Endothelial cell of umbilical vein (primary cell): ENCODE data around the gene OPCML. TPM values are rescaled to one million over a fixed set of nuclear protein-coding genes. Genes with fewer than 3 reads are reported as not detected.

Experiments used
- BruUV-seq: library from RNA; stranded (reverse); fragments of 400-500 nt; replicated peaks from 2 replicates; lab custom pipeline; 2021; lab: Mats Ljungman, UMichigan
- CTCF ChIA-PET: fragments of 300-600, 350-600 bp; sonication (Branson Sonifier 250); formaldehyde crosslinking; loops from one replicate; lab custom pipeline; 2021; ENCODE audit warnings: antibody characterized with exemption, inconsistent platforms; lab: Charles Lee
- POLR2A ChIA-PET: fragments of 300-600, 350-600 bp; sonication (Branson Sonifier 250); formaldehyde crosslinking; loops from one replicate; lab custom pipeline; 2021; ENCODE audit warnings: antibody characterized with exemption, inconsistent platforms; lab: Charles Lee
- DNase-seq: peaks from one replicate; pipeline ENCODE4 v3.0.0-alpha.2; 2011; ENCODE audit warnings: low read depth, low spot score
- FAIRE-seq: peaks from 2 replicates; lab custom pipeline; 2011; peaks lifted over from hg19 to GRCh38; lab: Jason Lieb, UNC
- H2AFZ ChIP-seq: 2 replicates; pipeline ENCODE4 v1.6.0; 2012; ENCODE audit warnings: low read depth, low read length, control low read depth, inconsistent platforms
- H3K27ac ChIP-seq: 2 replicates; pipeline ENCODE4 v1.5.1; 2011; ENCODE audit warnings: low read depth, mild to moderate bottlenecking, control low read depth, low read length, moderate library complexity; ENCODE audit not compliant: insufficient read depth
- H3K27me3 ChIP-seq, 2 experiments: 2 replicates each; pipeline versions ENCODE4 v1.6.0 to v1.6.1; 2011; ENCODE audit warnings: low read length in 2 of 2, mixed read lengths in 1 of 2; ENCODE audit not compliant: control insufficient read depth in 2 of 2, insufficient read depth in 2 of 2
- H3K36me3 ChIP-seq, 2 experiments: 2 replicates in 1 of 2; 3 replicates in 1 of 2; pipeline ENCODE4 v1.5.1; 2011; ENCODE audit warnings: low read length in 2 of 2, mild to moderate bottlenecking in 1 of 2, moderate library complexity in 1 of 2; ENCODE audit not compliant: control insufficient read depth in 2 of 2, insufficient read depth in 2 of 2; ENCODE audit errors: extremely low read depth in 1 of 2
- H3K4me1 ChIP-seq: 3 replicates; pipeline ENCODE4 v1.5.1; 2011; ENCODE audit warnings: mild to moderate bottlenecking, low read length; ENCODE audit not compliant: control insufficient read depth, insufficient read depth; ENCODE audit errors: extremely low read depth
- H3K4me2 ChIP-seq: 2 replicates; pipeline ENCODE4 v1.6.1; 2011; ENCODE audit warnings: low read length, control low read depth, mixed read lengths; ENCODE audit not compliant: insufficient read depth
- H3K4me3 ChIP-seq, 3 experiments: fragments of 200-600 bp in 1 of 3; sonication (generic), shearing (Covaris generic) in 1 of 3; replicated peaks in 1 of 3; 2 replicates each; pipeline ENCODE4 v1.5.1; 2011 to 2016; ENCODE audit warnings: control low read depth in 3 of 3, low read length in 3 of 3, mild to moderate bottlenecking in 2 of 3, inconsistent platforms in 1 of 3, low read depth in 1 of 3, moderate library complexity in 1 of 3; ENCODE audit not compliant: insufficient read depth in 1 of 3
- H3K79me2 ChIP-seq: 2 replicates; pipeline ENCODE4 v1.6.0; 2012; ENCODE audit warnings: low read length, inconsistent platforms; ENCODE audit not compliant: control insufficient read depth, insufficient read depth
- H3K9ac ChIP-seq: replicated peaks from 2 replicates; pipeline ENCODE3; 2011; ENCODE audit warnings: low read length, control low read depth; ENCODE audit not compliant: insufficient read depth; ENCODE audit errors: extremely low read depth
- H3K9me1 ChIP-seq: replicated peaks from 3 replicates; pipeline ENCODE4 v1.6.0; 2011; ENCODE audit warnings: mild to moderate bottlenecking, low read length; ENCODE audit not compliant: control insufficient read depth, insufficient read depth; ENCODE audit errors: extremely low read depth
- H3K9me3 ChIP-seq: replicated peaks from 2 replicates; pipeline ENCODE4 v1.5.1; 2012; ENCODE audit warnings: low read length, inconsistent platforms; ENCODE audit not compliant: control insufficient read depth, insufficient read depth
- H4K20me1 ChIP-seq: replicated peaks from 2 replicates; pipeline ENCODE3; 2011; ENCODE audit warnings: mild to moderate bottlenecking, low read length; ENCODE audit not compliant: control insufficient read depth, insufficient read depth; ENCODE audit errors: extremely low read depth
- CTCF ChIP-seq, 2 donors: IDR thresholded peaks; 1 replicate in 1 of 2; 2 replicates in 1 of 2; pipeline ENCODE4 v1.5.1; 2011; ENCODE audit warnings: low read length in 2 of 2, mild to moderate bottlenecking in 2 of 2, moderate library complexity in 2 of 2, control low read depth in 1 of 2, inconsistent platforms in 1 of 2, low read depth in 1 of 2; ENCODE audit not compliant: insufficient read depth in 1 of 2; ENCODE audit errors: extremely low read depth in 1 of 2
- EZH2 ChIP-seq: IDR thresholded peaks from 2 replicates; pipeline ENCODE4 v1.6.1; 2012; ENCODE audit warnings: borderline replicate concordance, low read depth, mild to moderate bottlenecking, moderate library complexity, low read length, inconsistent platforms; ENCODE audit not compliant: severe bottlenecking
- FOS ChIP-seq: IDR thresholded peaks from 2 replicates; pipeline ENCODE4 v1.6.1; 2011; ENCODE audit warnings: mild to moderate bottlenecking, low read length, moderate library complexity, borderline replicate concordance; ENCODE audit not compliant: insufficient read depth
- GATA2 ChIP-seq: IDR thresholded peaks from 2 replicates; pipeline ENCODE4 v1.7.0; 2011; ENCODE audit warnings: low read depth, mild to moderate bottlenecking, moderate library complexity, mixed read lengths, low read length; ENCODE audit not compliant: insufficient read length, insufficient read depth
- JUN ChIP-seq: IDR thresholded peaks from 2 replicates; pipeline ENCODE4 v1.6.1; 2011; ENCODE audit warnings: borderline replicate concordance, low read depth; ENCODE audit not compliant: insufficient read length, insufficient read depth
- MAX ChIP-seq: IDR thresholded peaks from 2 replicates; pipeline ENCODE4 v1.6.1; 2011; ENCODE audit not compliant: insufficient read depth, insufficient read length
- MYC ChIP-seq: IDR thresholded peaks from one replicate; pipeline ENCODE4 v1.6.1; 2011; ENCODE audit warnings: mild to moderate bottlenecking, low read depth, low read length
- POLR2A ChIP-seq: IDR thresholded peaks from 2 replicates; pipeline ENCODE4 v1.6.1; 2012; ENCODE audit warnings: low read depth, mild to moderate bottlenecking, control low read depth, low read length
- POLR2AphosphoS5 ChIP-seq: IDR thresholded peaks from 2 replicates; pipeline ENCODE4 v1.6.1; 2012; ENCODE audit warnings: low read depth, mild to moderate bottlenecking, control low read depth, low read length, moderate library complexity; ENCODE audit not compliant: insufficient read depth
- dilution Hi-C: fragments of 300-500 bp; cut with MboI; formaldehyde crosslinking; loops from one replicate; pipeline ENCODE4 v1.15.0; 2019; ENCODE audit warnings: low sequenced_read_pairs; ENCODE audit not compliant: extremely low pct_ligation_motif_present
- intact Hi-C: fragments of 100-400 bp; cut with micrococcal nuclease; formaldehyde crosslinking; loops from one replicate; pipeline ENCODE4 v1.10.0; 2022
- polyA plus RNA-seq, 4 experiments: library from polyadenylated mRNA; depleted of rRNA in 3 of 4; stranded (reverse) in 3 of 4; unstranded in 1 of 4; fragments of >200 nt; gene quantifications; 2 replicates each; pipeline versions ENCODE4 v1.2.1 to v1.2.3, GENCODE V29; 2011 to 2012; ENCODE audit warnings: missing spikeins in 1 of 4
- total RNA-seq: library from RNA; stranded (reverse); gene quantifications from 2 replicates; pipeline ENCODE4 v1.2.3, GENCODE V29; 2021

Gene OPCML
- total and polyA plus RNA-seq, 2 donors (not counting 3 experiments of a cell fraction or from before 2014, with no cell fraction given) = not detected

- no peaks in the 10 kb centered on the region for H3K9me1 ChIP-seq
- DNase-seq (no peak), FAIRE-seq (no peak)
- no peaks in the 10 kb centered on the region for H3K36me3 ChIP-seq
- intact Hi-C loops (no loop called here), dilution Hi-C loops (no loop called here)
- ChIA-PET POLR2A (no interaction called here), CTCF (no interaction called here)
- H3K27me3 ChIP-seq = no peaks in the 10 kb centered on the region
- H3K9ac ChIP-seq = no peak overlapping the region
- H3K4me3 ChIP-seq = no peak overlapping the region
- TF ChIP-seq POLR2AphosphoS5 (no peak), EZH2 (no peak), MAX (no peak), POLR2A (no peak), JUN (no peak), GATA2 (no peak), CTCF (IDR thresholded peaks at IDR 0.05; ENCODE audit: extremely low read depth in 1 of 2, insufficient read depth in 1 of 2, low read depth in 1 of 2, low read length in 2 of 2) (no peak), FOS (no peak), MYC (no peak)
- H3K27ac ChIP-seq = no peak overlapping the region
- H2AFZ ChIP-seq = no peak overlapping the region
- H3K9me3 ChIP-seq = no peaks in the 10 kb centered on the region
- no peaks in the 10 kb centered on the region for H4K20me1 ChIP-seq
- no peaks in the 10 kb centered on the region for H3K79me2 ChIP-seq
- H3K4me1 ChIP-seq = no peaks in the 10 kb centered on the region
- H3K4me2 ChIP-seq = no peak overlapping the region
- no TSS peak for BruUV-seq
Observed at GRCh38 chr11:132856032-132856431, 676.3 kb downstream of the OPCML start.
